Measurements from ENCODE around the gene CASP4. TPM values are rescaled to one million over a fixed set of nuclear protein-coding genes. Genes with fewer than 3 reads are reported as not detected.

The CASP4 gene
- total RNA-seq, 1 experiment from 2014 or later, result 21.1 TPM

- ATAC-seq (no peak), DNase-seq (ENCODE audit: low read depth, low spot score) (no peak)
- no peak overlapping the region for H3K9ac ChIP-seq (ENCODE audit: low read length)
- no peaks in the 10 kb centered on the region for H3K4me1 ChIP-seq (ENCODE audit: control insufficient read depth in 1 of 2, insufficient read depth in 2 of 2, low read length in 2 of 2)
- H3K79me2 ChIP-seq (ENCODE audit: insufficient read depth, low read length), result no peaks in the 10 kb centered on the region
- H3K4me3 ChIP-seq (replicated peaks in 1 of 2; ENCODE audit: low read depth in 1 of 2, low read length in 2 of 2), result no peak overlapping the region
- BruUV-seq (replicated peaks), result no TSS peak
- TF ChIP-seq YY1 (IDR thresholded peaks at IDR 0.05; ENCODE audit: extremely low read depth, insufficient replicate concordance, low read depth, low read length) (no peak), CTCF (IDR thresholded peaks at IDR 0.05 in 2 of 3, conservative IDR thresholded peaks at IDR 0.05 in 1 of 3; ENCODE audit: borderline replicate concordance in 1 of 3, insufficient read depth in 1 of 3, low read depth in 2 of 3, low read length in 2 of 3) (no peak), FOSL1 (IDR thresholded peaks at IDR 0.05; ENCODE audit: low read depth) (no peak), RAD21 (IDR thresholded peaks at IDR 0.05; ENCODE audit: low read depth) (no peak), CEBPB (IDR thresholded peaks at IDR 0.05; ENCODE audit: low read depth) (no peak), TCF7L2 (IDR thresholded peaks at IDR 0.05; ENCODE audit: borderline replicate concordance, extremely low read depth, insufficient read depth, insufficient read length) (no peak)
- H3K9me2 ChIP-seq (ENCODE audit: insufficient read depth), result no peaks in the 10 kb centered on the region
- ChIA-PET POLR2A (no interaction called here), RAD21 (ENCODE audit: low non-redundant PET in 1 of 2, low total read pairs in 2 of 2, uncharacterized antibody in 2 of 2, unreplicated experiment in 2 of 2) (no interaction called here), CTCF (no interaction called here)
- H4K20me1 ChIP-seq (ENCODE audit: insufficient read depth), result no peaks in the 10 kb centered on the region
- no peaks in the 10 kb centered on the region for H3K36me3 ChIP-seq (ENCODE audit: control insufficient read depth in 1 of 2, insufficient read depth in 2 of 2, low read length in 2 of 2)
- no peak overlapping the region for H3K27ac ChIP-seq (ENCODE audit: low read depth, low read length)
- H3K9me3 ChIP-seq (ENCODE audit: control insufficient read depth in 1 of 2, insufficient read depth in 1 of 2, low read depth in 1 of 2, low read length in 2 of 2), result no peaks in the 10 kb centered on the region
- no peaks in the 10 kb centered on the region for H3K27me3 ChIP-seq (ENCODE audit: insufficient read depth, low read length)
- intact Hi-C loops (cut with micrococcal nuclease), result no loop called here
- no peak overlapping the region for H3K4me2 ChIP-seq (ENCODE audit: low read length)
- no peak overlapping the region for H2AFZ ChIP-seq (ENCODE audit: low read depth, low read length, poor library complexity, severe bottlenecking)
These were observed 60.7 kb downstream of the CASP4 start for GRCh38 chr11:104907521-104908185.

GRCh38 chr11:104905271-104905670 lies 63.1 kb downstream of the CASP4 start:
- ChIA-PET CTCF (no interaction called here), POLR2A (no interaction called here), RAD21 (ENCODE audit: low non-redundant PET in 1 of 2, low total read pairs in 2 of 2, uncharacterized antibody in 2 of 2, unreplicated experiment in 2 of 2) (no interaction called here)
- H4K20me1 ChIP-seq (ENCODE audit: insufficient read depth), result no peaks in the 10 kb centered on the region
- H3K4me3 ChIP-seq (replicated peaks in 1 of 2; ENCODE audit: low read depth in 1 of 2, low read length in 2 of 2), result no peak overlapping the region
- intact Hi-C loops (cut with micrococcal nuclease), result no loop called here
- no peaks in the 10 kb centered on the region for H3K79me2 ChIP-seq (ENCODE audit: insufficient read depth, low read length)
- H3K9me3 ChIP-seq (ENCODE audit: control insufficient read depth in 1 of 2, insufficient read depth in 1 of 2, low read depth in 1 of 2, low read length in 2 of 2), result no peaks in the 10 kb centered on the region
- H3K27me3 ChIP-seq (ENCODE audit: insufficient read depth, low read length), result no peaks in the 10 kb centered on the region
- DNase-seq (ENCODE audit: low read depth, low spot score) (peak; percentile 4), ATAC-seq (peak; percentile 67)
- H3K9me2 ChIP-seq (ENCODE audit: insufficient read depth), result no peaks in the 10 kb centered on the region
- H3K9ac ChIP-seq (ENCODE audit: low read length), result no peak overlapping the region
- no peak overlapping the region for H2AFZ ChIP-seq (ENCODE audit: low read depth, low read length, poor library complexity, severe bottlenecking)
- no peaks in the 10 kb centered on the region for H3K36me3 ChIP-seq (ENCODE audit: control insufficient read depth in 1 of 2, insufficient read depth in 2 of 2, low read length in 2 of 2)
- BruUV-seq (replicated peaks), result no TSS peak
- H3K27ac ChIP-seq (ENCODE audit: low read depth, low read length), result no peak overlapping the region
- H3K4me1 ChIP-seq (ENCODE audit: control insufficient read depth in 1 of 2, insufficient read depth in 2 of 2, low read length in 2 of 2), result no peaks in the 10 kb centered on the region
- no peak overlapping the region for H3K4me2 ChIP-seq (ENCODE audit: low read length)
- no peak for TF ChIP-seq CEBPB (IDR thresholded peaks at IDR 0.05; ENCODE audit: low read depth)
- peak; percentile 8 to 54 (median 35); a peak in 4 of 6 replicates for TF ChIP-seq CTCF (IDR thresholded peaks at IDR 0.05 in 2 of 3, conservative IDR thresholded peaks at IDR 0.05 in 1 of 3; ENCODE audit: borderline replicate concordance in 1 of 3, insufficient read depth in 1 of 3, low read depth in 2 of 3, low read length in 2 of 3)
- no peak for TF ChIP-seq POLR2AphosphoS5 (IDR thresholded peaks at IDR 0.05; ENCODE audit: low read depth, low read length)
- no peak for TF ChIP-seq YY1 (IDR thresholded peaks at IDR 0.05; ENCODE audit: extremely low read depth, insufficient replicate concordance, low read depth, low read length)
- TF ChIP-seq ELF1 (IDR thresholded peaks at IDR 0.05; ENCODE audit: borderline replicate concordance, low read depth), result no peak
- TF ChIP-seq RAD21 (IDR thresholded peaks at IDR 0.05; ENCODE audit: low read depth), result peak; percentile 36; the same call in 1 of the 2 replicates
- TF ChIP-seq REST (IDR thresholded peaks at IDR 0.05; ENCODE audit: low read depth), result no peak
